GM23248 (cell line): ENCODE results near the gene MYL12B. TPM values are rescaled to one million over a fixed set of nuclear protein-coding genes. Genes with fewer than 3 reads are reported as not detected.

Experiments
- DNase-seq: peaks from one replicate; pipeline ENCODE4 v3.0.0-alpha.2; 2015
- H2AFZ ChIP-seq: fragments of 200-600 bp; sonication (generic); 2 replicates; pipeline ENCODE4 v1.6.1; 2016; ENCODE audit warnings: antibody characterized with exemption
- H3F3A ChIP-seq: fragments of 200-600 bp; sonication (generic); 2 replicates; pipeline ENCODE4 v1.6.1; 2016; ENCODE audit warnings: mild to moderate bottlenecking, antibody characterized with exemption, mixed run types; ENCODE audit not compliant: insufficient read depth
- H3K27ac ChIP-seq: fragments of 200-600 bp; sonication (generic); 2 replicates; pipeline ENCODE4 v1.5.1; 2016; ENCODE audit warnings: mild to moderate bottlenecking
- H3K27me3 ChIP-seq: fragments of 200-600 bp; sonication (generic); replicated peaks from 2 replicates; pipeline ENCODE4 v1.6.1; 2016; ENCODE audit warnings: mild to moderate bottlenecking; ENCODE audit not compliant: insufficient read depth
- H3K36me3 ChIP-seq: fragments of 200-600 bp; sonication (generic); 2 replicates; pipeline ENCODE4 v1.6.1; 2016; ENCODE audit warnings: low read depth, mild to moderate bottlenecking
- H3K4me1 ChIP-seq: fragments of 200-600 bp; sonication (generic); 2 replicates; pipeline ENCODE4 v1.6.1; 2016; ENCODE audit warnings: mild to moderate bottlenecking; ENCODE audit not compliant: insufficient read depth
- H3K4me2 ChIP-seq: fragments of 200-600 bp; sonication (generic); one replicate; pipeline ENCODE4 v1.6.1; 2016; ENCODE audit warnings: mild to moderate bottlenecking; ENCODE audit not compliant: unreplicated experiment
- H3K4me3 ChIP-seq: fragments of 200-600 bp; sonication (generic); 2 replicates; pipeline ENCODE4 v1.5.1; 2016; ENCODE audit warnings: mild to moderate bottlenecking
- H3K79me2 ChIP-seq: fragments of 200-600 bp; sonication (generic); 2 replicates; pipeline ENCODE4 v1.6.1; 2016; ENCODE audit warnings: mild to moderate bottlenecking; ENCODE audit not compliant: insufficient read depth
- H3K9ac ChIP-seq: fragments of 200-600 bp; sonication (generic); 2 replicates; pipeline ENCODE4 v1.6.1; 2016; ENCODE audit warnings: mild to moderate bottlenecking
- H3K9me2 ChIP-seq: fragments of 200-600 bp; sonication (generic); 2 replicates; pipeline ENCODE4 v1.6.1; 2016; ENCODE audit warnings: mixed run types, mild to moderate bottlenecking, moderate library complexity; ENCODE audit not compliant: insufficient read depth
- H3K9me3 ChIP-seq: fragments of 200-600 bp; sonication (generic); one replicate; pipeline ENCODE4 v1.6.1; 2017; ENCODE audit warnings: low read depth
- H4K20me1 ChIP-seq: fragments of 200-600 bp; sonication (generic); 2 replicates; pipeline ENCODE4 v1.6.0; 2016; ENCODE audit not compliant: insufficient read depth
- EZH2 ChIP-seq: fragments of 200-600 bp; sonication (generic); IDR thresholded peaks from 2 replicates; pipeline ENCODE4 v1.6.1; 2018; ENCODE audit warnings: antibody characterized with exemption, mild to moderate bottlenecking; ENCODE audit not compliant: insufficient read depth, poor library complexity, severe bottlenecking
- EZH2phosphoT487 ChIP-seq: fragments of 200-600 bp; sonication (generic); IDR thresholded peaks from 2 replicates; pipeline ENCODE4 v1.6.1; 2018; ENCODE audit warnings: antibody characterized with exemption, moderate library complexity, mild to moderate bottlenecking, low read depth; ENCODE audit not compliant: insufficient read depth
- WGBS, 2 experiments: methylation state at CpG; one replicate each; pipeline ENCODE4 v1.1.6; 2015 to 2017; ENCODE audit warnings: low lambda C conversion rate in 2 of 2, low coverage in 1 of 2; ENCODE audit errors: missing lambda C conversion rate in 2 of 2; 5-methylcytosine and 5-hydroxymethylcytosine counted together
- in situ Hi-C: fragments of 300-500 bp; cut with MboI; formaldehyde crosslinking; loops from 2 replicates; pipeline ENCODE4 v1.15.0; 2020
- polyA plus RNA-seq: library from polyadenylated mRNA; unstranded; fragments of >200 nt; fragmentation: Nextera tagmentation; extraction: Ambion mirVana; gene quantifications from 2 replicates; pipeline ENCODE4 v1.2.1, GENCODE V29; 2016
- total RNA-seq: library from RNA; depleted of rRNA; stranded (reverse); fragments of >200 nt; shearing (Covaris generic); gene quantifications from 2 replicates; pipeline ENCODE4 v1.2.3, GENCODE V29; 2014

The MYL12B gene
- total and polyA plus RNA-seq, 2 experiments from 2014 or later: 614 to 1,219 TPM

DNA sequence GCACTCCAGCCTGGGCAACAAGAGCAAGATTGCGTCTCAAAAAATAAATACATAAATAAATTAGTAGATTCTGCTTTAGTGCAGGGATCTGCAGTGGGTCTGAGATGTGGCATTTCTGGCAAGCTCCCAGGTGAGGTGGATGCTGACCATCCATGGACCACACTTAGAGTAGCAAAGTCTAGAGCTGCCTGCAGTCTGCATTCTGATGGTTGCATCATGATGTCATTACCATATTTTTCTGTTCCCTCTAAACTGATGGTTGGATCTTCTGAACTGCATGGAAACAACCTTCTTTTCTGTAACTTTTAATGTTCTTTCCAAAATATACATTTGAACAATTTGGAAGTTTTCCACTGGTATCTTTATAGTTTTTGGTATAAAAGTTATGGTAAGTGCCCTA lies 42.9 kb downstream of the MYL12B start:
- H3K27me3 ChIP-seq: no peaks in the 10 kb centered on the region
- in situ Hi-C loops: no loop called here
- WGBS, 2 experiments: 88 to 95% methylated on average over 1 of the region's 1 CpG

DNA sequence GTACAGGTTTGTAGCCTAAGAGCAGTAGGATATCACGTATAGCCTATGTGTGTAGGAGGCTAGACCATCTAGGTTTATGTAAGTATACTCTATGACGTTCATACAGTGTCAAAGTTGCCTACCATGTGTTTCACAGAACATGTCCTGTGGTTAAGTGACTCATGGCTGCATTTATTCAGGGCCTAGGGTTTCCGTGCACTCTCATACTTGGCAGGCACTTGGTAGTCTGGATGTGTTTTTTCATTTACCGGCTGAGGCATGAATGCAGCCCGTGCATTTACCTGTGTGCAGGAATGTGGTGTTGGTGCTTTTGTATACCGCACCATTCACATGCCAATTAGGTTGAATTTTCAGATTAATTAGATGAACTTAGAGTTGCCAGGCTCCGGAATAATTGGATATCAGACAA lies 43.4 kb downstream of the MYL12B start:
- in situ Hi-C loops: no loop called here
- H3K4me2 ChIP-seq: peak overlapping the region; percentile 42
- H3K27me3 ChIP-seq: no peaks in the 10 kb centered on the region
- no peaks in the 10 kb centered on the region for H4K20me1 ChIP-seq
- no peaks in the 10 kb centered on the region for H3K79me2 ChIP-seq
- no peaks in the 10 kb centered on the region; the same call in 1 of the 2 replicates for H3K9me2 ChIP-seq
- peaks cover 17% of the 10 kb centered on the region for H3K4me1 ChIP-seq
- H3K27ac ChIP-seq: peak overlapping the region; percentile 61
- 0 out of 2 replicates have a peak overlapping the region, but pooled peaks have one; percentile 9 for H3K9ac ChIP-seq
- peak; percentile 98 for DNase-seq
- H2AFZ ChIP-seq: no peak overlapping the region
- H3K9me3 ChIP-seq: no peaks in the 10 kb centered on the region
- 12 to 13% methylated on average over 7 of the region's 7 CpGs for WGBS, 2 experiments
- no peaks in the 10 kb centered on the region for H3K36me3 ChIP-seq
- peaks cover 17% of the 10 kb centered on the region for H3F3A ChIP-seq
- no peak for TF ChIP-seq EZH2phosphoT487
- no peak for TF ChIP-seq EZH2
- H3K4me3 ChIP-seq: no peak overlapping the region

More for the DNA sequence above, 42.9 kb downstream of the MYL12B start:
- Histone ChIP-seq H3K9ac (no peak overlapping the region), H3K36me3 (no peaks in the 10 kb centered on the region), H2AFZ (no peak overlapping the region), H3K4me2 (peak overlapping the region; percentile 30), H3K9me2 (no peaks in the 10 kb centered on the region; the same call in 1 of the 2 replicates), H3K9me3 (no peaks in the 10 kb centered on the region), H3K4me3 (no peak overlapping the region), H3K79me2 (no peaks in the 10 kb centered on the region), H3F3A (peaks cover 17% of the 10 kb centered on the region), H3K27ac (peak overlapping the region; percentile 61), H3K4me1 (peaks cover 17% of the 10 kb centered on the region), H4K20me1 (no peaks in the 10 kb centered on the region)
- peak; percentile 28 for DNase-seq
- TF ChIP-seq EZH2phosphoT487: no peak
- no peak for TF ChIP-seq EZH2

DNA sequence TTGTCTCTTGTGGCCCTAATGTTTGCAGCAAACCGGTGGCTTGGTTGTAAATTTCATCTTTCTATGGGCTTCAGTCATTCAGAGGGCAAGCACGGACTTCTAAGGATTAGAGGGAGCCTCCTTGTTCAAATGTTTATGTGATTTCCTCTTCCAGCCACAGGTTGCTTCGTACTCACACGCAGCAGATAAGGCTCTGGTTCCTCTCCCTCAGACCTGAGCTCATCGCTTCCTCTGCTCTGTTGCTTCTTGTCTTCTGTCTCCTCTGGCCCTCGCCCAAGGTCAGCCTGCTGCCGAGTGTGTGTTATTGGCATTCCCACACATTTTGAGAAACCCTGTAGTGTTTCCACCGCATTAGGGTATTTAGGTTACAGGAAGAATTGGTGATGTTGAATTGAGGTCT lies 44.0 kb downstream of the MYL12B start:
- Histone ChIP-seq H3K9ac (0 out of 2 replicates have a peak overlapping the region, but pooled peaks have one; percentile 9), H3K36me3 (no peaks in the 10 kb centered on the region), H3K9me2 (no peaks in the 10 kb centered on the region; the same call in 1 of the 2 replicates), H2AFZ (no peak overlapping the region), H3K4me2 (peak overlapping the region; percentile 42), H3K4me3 (no peak overlapping the region), H4K20me1 (no peaks in the 10 kb centered on the region), H3K9me3 (no peaks in the 10 kb centered on the region), H3K27me3 (no peaks in the 10 kb centered on the region), H3K27ac (peak overlapping the region; percentile 61), H3K79me2 (no peaks in the 10 kb centered on the region), H3K4me1 (peaks cover 17% of the 10 kb centered on the region), H3F3A (peaks cover 17% of the 10 kb centered on the region)
- DNase-seq: peak; percentile 41
- in situ Hi-C loops: no loop called here
- TF ChIP-seq EZH2 (no peak), EZH2phosphoT487 (no peak)
- 37 to 51% methylated on average over 8 of the region's 8 CpGs for WGBS, 2 experiments

DNA sequence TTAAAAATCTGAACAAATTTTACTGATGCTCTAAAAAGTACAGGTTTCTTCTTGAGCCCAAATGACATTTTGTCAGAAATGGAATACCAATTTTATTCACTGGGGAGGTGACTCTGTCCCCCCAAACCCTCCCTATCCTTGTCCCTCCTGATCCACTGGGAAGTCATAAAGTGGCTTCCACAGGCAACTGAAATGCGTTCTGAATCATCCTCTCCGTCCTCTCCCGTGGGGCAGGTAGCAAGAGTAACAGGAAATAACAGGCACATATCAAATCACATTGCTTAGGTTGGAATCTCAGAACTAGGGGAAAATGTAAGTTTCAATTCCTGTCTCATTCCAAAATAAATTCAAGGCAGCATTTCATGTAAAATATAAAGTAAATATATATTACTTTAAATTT lies 44.5 kb downstream of the MYL12B start:
- WGBS, 2 experiments: 52% methylated on average over 3 of the region's 3 CpGs
- Histone ChIP-seq H3K79me2 (no peaks in the 10 kb centered on the region), H3K9me2 (no peaks in the 10 kb centered on the region; the same call in 1 of the 2 replicates), H3K9ac (no peak overlapping the region), H2AFZ (no peak overlapping the region), H3K36me3 (no peaks in the 10 kb centered on the region), H3K4me2 (no peak overlapping the region), H3K4me3 (no peak overlapping the region), H3K9me3 (no peaks in the 10 kb centered on the region), H3F3A (peaks cover 17% of the 10 kb centered on the region), H3K27me3 (no peaks in the 10 kb centered on the region), H3K4me1 (peaks cover 17% of the 10 kb centered on the region), H3K27ac (no peak overlapping the region), H4K20me1 (no peaks in the 10 kb centered on the region)
- TF ChIP-seq EZH2phosphoT487: no peak
- TF ChIP-seq EZH2: no peak
- DNase-seq: no peak
- in situ Hi-C loops: no loop called here
